DND-41 (cell line): ENCODE results near the gene EPHA1.

Experiments
- CTCF ChIP-seq: IDR thresholded peaks from 2 replicates; pipeline ENCODE4 v1.5.1; 2012; ENCODE audit warnings: borderline replicate concordance, low read length, moderate library complexity, mild to moderate bottlenecking; ENCODE audit not compliant: poor library complexity, severe bottlenecking; ENCODE audit errors: extremely low read depth
- EZH2 ChIP-seq: IDR thresholded peaks from 3 replicates; pipeline ENCODE4 v1.6.1; 2012; ENCODE audit warnings: borderline replicate concordance, low read depth, mild to moderate bottlenecking, moderate library complexity, low read length, inconsistent platforms; ENCODE audit not compliant: severe bottlenecking

- TF ChIP-seq CTCF: no peak
- TF ChIP-seq EZH2: no peak
These were observed 13.4 kb upstream of the EPHA1 start for GRCh38 chr7:143422033-143422432.
